GM12892 (cell line): Measurements from ENCODE around the gene CCDC192.

ENCODE experiments used
- POLR2A ChIP-seq: IDR thresholded peaks from 2 replicates; pipeline ENCODE4 v1.6.1; 2011; ENCODE audit warnings: low read depth, low read length, control low read depth
- POLR2AphosphoS5 ChIP-seq: IDR thresholded peaks from 2 replicates; pipeline ENCODE4 v1.6.1; 2011; ENCODE audit warnings: low read depth, low read length, control low read depth
- TAF1 ChIP-seq: IDR thresholded peaks from 2 replicates; pipeline ENCODE4 v1.6.1; 2011; ENCODE audit warnings: low read depth, mild to moderate bottlenecking, control low read depth, low read length, borderline replicate concordance

DNA sequence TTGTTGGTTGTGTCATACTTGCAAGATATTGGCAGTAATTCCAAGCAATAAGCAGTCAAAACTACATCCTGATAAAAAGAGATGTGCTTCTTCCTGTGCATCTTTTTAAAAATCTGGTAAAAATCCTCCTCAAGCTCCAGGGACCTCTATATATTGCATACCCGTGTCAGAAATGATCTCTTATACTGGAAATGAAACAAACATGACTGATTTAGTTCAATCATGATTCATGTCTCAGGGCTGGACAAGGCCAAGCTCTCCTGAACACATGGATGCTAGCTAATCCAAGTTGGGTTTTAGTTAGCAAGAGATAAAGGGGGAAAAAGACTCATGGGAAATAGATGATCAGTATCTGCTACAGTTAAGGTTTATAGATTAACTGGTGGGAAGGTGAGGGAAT is 69.3 kb downstream of the CCDC192 start:
- TF ChIP-seq TAF1 (no peak), POLR2AphosphoS5 (no peak), POLR2A (no peak)
